GM21390 (cell line): ENCODE results near the gene ATP1A4.

ENCODE experiments used
- ATAC-seq: cut with Tn5 transposase; IDR thresholded peaks from one replicate; pipeline ENCODE4 v1.9.1; 2021; ENCODE audit not compliant: unreplicated experiment

The ATP1A4 gene

DNA sequence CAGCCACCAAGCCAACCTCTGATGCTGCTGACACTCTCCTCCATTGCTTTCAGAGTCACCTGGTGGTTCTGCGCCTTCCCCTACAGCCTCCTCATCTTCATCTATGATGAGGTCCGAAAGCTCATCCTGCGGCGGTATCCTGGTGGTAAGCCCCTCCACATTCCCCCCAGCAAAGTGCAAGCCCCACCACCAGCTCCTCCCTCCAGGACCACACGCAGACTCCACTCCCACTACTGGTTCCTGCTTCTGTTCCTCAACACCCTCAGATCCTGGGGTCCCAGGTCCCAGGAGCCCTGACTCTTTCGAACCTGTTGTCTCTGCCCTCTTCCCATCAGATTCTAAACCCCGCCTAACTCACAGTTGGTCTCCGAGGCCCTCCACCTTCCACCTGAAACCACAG is 11.6 kb upstream of the ATP1A4 start:
- ATAC-seq: no peak

DNA sequence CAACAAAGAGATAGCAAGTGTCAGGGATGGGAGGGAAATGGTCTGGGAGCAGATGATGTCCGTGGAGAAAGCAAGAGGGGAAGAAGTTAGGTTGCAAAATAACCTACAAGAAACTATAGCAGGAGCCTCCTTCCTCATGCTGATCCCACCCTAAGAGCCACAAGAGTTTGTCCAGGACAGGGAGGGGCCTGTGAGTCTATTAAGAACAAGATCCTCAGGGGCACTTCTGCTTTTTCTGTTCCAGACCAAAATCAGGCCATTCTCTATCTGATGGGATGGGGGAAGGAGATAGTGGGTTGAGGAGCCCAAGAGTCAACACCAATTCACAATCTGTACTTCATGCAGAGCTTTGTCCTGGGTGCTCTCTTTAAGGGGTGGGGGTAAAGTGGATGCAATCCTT is 7.7 kb upstream of the ATP1A4 start:
- no peak for ATAC-seq

DNA sequence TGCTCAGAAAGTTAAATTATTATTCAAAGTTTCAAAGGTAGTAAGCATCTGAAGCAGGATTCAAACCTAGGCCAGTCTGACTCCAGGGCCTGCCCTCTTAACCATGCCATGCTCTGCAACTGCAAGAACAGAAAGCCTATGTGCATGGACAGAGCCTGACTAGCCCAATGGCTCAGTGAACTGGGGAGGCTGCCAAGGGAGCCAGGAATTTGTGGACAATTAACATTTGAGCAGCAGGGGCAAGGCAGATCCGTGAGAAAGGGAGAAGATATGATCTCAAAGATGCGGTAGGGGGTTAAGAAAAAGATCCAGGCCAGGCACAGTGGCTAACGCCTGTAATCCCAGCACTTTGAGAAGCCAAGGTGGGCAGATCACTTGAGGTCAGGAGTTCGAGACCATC is 6.5 kb upstream of the ATP1A4 start:
- no peak for ATAC-seq

- no peak for ATAC-seq
These were observed 5.3 kb upstream of the ATP1A4 start for GRCh38 chr1:160146107-160146506.

DNA sequence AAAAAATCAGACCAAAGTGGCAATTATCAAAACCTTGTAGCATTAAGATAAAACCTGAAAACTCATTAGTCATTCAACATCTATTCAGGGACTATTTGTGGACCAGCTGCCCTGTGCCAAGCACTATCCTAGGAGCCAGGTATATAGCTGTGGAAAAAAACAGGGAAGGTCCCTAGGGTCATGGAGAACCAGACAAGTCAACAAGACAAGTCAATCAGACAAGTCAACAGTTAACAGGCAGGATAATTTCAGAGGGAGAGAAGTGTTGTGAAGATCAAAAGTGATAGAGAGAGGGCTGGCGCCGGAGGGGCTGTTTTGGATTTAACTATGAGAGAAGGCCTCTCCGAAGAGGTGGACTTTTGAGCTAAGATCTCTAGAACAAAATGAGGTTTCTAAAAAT is 3.3 kb upstream of the ATP1A4 start:
- ATAC-seq: no peak

GRCh38 chr1:160149233-160149632 is 2.2 kb upstream of the ATP1A4 start:
- no peak for ATAC-seq

DNA sequence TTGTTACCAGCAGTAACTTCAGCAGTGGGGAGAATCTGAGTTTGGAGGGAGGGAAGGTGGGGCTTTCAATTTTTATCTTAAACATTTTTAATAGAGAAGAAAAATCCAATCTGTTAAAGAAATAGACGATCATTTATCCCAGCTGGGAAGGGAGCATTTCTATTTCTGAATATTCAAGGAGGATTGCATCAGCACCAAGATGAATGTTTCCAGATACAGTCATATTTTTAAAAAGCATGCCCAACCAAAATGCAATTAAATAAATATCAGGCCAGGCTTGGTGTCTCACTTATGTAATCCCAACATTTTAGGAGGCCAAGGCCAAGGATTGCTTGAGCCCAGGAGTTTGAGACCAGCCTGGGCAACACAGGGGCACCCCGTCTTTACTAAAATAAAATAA is 1.7 kb upstream of the ATP1A4 start:
- no peak for ATAC-seq

DNA sequence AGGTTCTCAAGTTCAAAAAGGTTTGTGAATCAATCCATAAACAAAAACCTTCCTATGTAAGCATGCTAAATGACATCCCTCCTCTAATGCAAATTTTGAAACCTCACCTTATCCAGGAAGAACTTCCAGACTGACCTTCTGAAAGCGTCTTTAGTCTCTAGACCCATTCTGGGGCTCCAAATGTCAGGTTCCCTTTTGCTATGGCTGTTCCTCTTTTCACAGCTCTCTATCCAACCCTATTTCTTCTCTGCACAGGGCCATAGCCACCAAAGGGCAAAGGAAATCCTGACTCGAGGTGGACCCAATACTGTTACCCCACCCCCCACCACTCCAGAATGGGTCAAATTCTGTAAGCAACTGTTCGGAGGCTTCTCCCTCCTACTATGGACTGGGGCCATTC is 3.4 kb downstream of the ATP1A4 start:
- ATAC-seq: no peak

GRCh38 chr1:160156361-160156760 is 5.0 kb downstream of the ATP1A4 start:
- ATAC-seq: no peak

DNA sequence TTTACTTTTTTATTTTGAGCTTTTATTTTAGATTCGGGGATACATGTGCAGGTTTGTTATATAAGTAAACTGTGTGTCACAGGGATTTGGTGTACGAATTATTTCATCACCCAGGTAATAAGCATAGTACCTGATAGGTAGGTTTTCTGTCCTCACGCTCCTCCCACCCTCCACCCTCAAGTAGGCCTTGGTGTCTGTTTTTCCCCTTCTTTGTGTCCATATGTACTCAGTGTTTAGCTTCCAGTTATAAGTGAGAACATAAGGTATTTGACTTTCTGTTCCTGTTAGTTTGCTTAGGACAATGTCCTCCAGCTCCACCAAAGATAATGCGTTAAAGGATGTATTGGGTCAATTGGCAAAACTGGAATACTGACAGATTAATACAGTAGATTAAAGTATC is 5.8 kb downstream of the ATP1A4 start:
- ATAC-seq: no peak

DNA sequence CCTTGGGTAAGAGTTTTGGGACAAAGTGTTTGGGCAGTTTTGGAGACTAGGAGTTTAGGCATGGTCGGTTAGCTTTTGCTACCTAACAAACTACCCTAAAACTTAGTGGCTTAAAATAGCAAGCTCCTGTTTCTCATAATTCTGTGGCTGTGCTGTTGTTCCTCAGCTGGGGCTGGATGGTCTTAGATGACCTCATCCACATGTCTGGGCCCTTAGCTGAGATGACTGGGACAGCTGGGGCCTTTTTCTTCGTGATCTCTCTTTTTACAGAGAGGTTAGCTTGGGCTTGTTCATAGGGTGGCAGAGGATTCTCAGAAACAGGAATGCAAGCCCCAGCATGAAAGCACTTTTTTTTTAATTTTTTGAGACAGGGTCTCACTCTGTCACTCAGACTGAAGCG is 6.6 kb downstream of the ATP1A4 start:
- no peak for ATAC-seq

- ATAC-seq: no peak
These were observed 7.1 kb downstream of the ATP1A4 start for GRCh38 chr1:160158534-160158933.

- ATAC-seq: no peak
These were observed 8.4 kb downstream of the ATP1A4 start for GRCh38 chr1:160159846-160160245.

- ATAC-seq: no peak
These were observed 10.7 kb downstream of the ATP1A4 start for GRCh38 chr1:160161965-160162705.

DNA sequence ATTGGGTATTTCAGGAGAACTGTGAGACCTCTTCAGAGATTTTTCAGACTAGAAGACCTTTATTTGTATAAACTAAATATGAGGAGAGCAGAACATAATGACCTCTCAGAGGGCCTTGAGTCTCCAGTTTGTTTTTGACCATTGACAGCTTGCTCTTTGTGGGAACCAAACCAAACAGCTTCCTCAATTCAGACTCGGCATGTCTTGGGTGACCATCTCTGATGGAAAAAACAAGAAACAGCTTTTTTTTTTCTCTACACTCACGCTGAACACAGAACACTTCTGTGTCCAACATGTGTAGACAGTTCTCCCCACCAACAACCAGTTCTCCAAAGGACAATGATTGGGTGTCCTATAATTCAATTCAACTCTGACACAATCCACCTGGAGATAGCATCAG is 11.5 kb downstream of the ATP1A4 start:
- ATAC-seq: no peak

- ATAC-seq: no peak
These were observed 12.2 kb downstream of the ATP1A4 start for GRCh38 chr1:160163615-160164014.

GRCh38 chr1:160164121-160164520 is 12.7 kb downstream of the ATP1A4 start:
- no peak for ATAC-seq

GRCh38 chr1:160166166-160166868 is 14.9 kb downstream of the ATP1A4 start:
- ATAC-seq: no peak

DNA sequence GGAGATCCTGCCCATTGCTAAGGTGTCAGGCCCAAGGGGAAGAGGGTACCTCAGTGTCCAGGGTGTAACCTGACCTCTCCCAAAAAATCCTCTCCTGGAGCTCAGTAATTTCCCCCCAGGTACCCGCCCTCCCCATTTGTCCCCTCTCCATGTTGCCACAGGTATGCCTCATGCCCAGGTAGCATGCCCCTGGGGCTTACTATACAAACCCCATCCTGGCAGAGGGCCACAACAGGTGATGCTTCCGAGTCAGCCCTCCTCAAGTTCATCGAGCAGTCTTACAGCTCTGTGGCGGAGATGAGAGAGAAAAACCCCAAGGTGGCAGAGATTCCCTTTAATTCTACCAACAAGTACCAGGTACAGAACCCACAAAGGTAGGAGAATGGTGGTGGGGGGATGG is 15.7 kb downstream of the ATP1A4 start:
- ATAC-seq: no peak

DNA sequence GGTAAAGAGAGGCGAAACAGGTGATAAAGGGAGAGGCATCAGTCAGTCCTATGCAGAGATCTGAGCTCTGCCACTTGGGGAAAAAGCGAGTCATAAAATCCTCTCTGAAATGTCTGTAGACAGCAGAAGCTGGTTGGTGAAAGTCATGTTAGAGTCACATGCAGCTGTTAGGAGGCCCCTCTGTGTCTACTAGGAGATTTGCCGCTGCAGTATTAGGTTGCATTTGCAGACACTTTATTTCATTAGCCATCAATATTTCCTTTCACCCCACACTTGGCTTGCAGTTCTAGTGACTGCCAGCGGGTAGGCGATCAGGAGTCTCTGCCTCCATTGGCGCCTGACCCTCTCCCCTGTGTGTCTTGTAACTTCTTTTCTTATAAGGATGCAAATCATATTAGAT is 16.2 kb downstream of the ATP1A4 start:
- no peak for ATAC-seq

GRCh38 chr1:160168016-160168415 is 16.6 kb downstream of the ATP1A4 start:
- ATAC-seq: no peak

DNA sequence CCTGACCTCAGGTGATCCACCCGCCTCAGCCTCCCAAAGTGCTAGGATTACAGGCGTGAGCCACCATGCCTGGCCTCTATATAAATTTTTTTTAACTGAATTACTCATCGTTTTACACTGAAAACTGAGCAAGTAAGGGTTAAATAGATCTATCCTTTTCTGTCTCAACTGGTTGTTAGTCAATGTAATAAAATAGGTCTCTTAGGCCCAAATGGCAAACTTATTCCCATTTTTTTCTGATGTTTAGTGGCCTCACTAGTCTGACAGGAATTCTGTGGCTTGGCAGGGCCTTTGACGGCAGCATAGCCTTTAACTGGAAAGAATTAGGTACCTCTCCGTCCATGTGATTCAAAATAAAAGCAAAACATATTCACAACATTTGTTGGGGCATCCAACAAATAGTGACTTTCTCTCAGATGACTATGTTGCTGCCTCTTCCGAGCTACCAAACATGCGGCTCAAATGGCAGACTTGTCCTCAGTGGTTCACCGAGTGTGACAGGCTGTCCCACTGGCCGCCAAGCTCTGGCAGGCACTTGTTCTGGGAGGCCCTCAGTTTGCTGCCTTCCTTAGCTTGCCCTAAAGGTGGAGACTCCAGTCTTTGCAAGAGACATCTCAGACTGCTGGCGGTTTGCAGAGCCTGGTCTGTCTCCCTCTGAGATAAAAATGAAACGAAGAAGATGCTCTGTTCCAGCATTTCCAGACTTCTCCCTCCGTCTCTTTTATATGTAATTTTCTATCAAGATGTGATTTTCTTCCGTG is 17.4 kb downstream of the ATP1A4 start:
- ATAC-seq: no peak
